GM18870 (cell line): Measurements from ENCODE around the gene HNRNPM.
"Not testable (repeated sequence)": the region's sequence is repeated elsewhere in the genome, so short reads cannot be mapped to it uniquely, and the experiment has no call there.

ENCODE experiments used
- ATAC-seq: cut with Tn5 transposase; IDR thresholded peaks from one replicate; pipeline ENCODE4 v1.9.1; 2021; ENCODE audit warnings: moderate library complexity; ENCODE audit not compliant: unreplicated experiment

Gene HNRNPM

GRCh38 chr19:8425331-8425730 lies 19.4 kb upstream of the HNRNPM start:
- not testable (repeated sequence) for ATAC-seq

GRCh38 chr19:8426283-8426682 lies 18.5 kb upstream of the HNRNPM start:
- ATAC-seq = no peak

GRCh38 chr19:8429044-8429443 lies 15.7 kb upstream of the HNRNPM start:
- ATAC-seq = no peak

GRCh38 chr19:8429826-8430225 lies 14.9 kb upstream of the HNRNPM start:
- ATAC-seq = no peak

- no peak for ATAC-seq
Measured at GRCh38 chr19:8430650-8431049, 14.1 kb upstream of the HNRNPM start.

GRCh38 chr19:8438236-8438635 lies 6.5 kb upstream of the HNRNPM start:
- ATAC-seq = no peak

- ATAC-seq = no peak
Measured at GRCh38 chr19:8441725-8442544, 2.8 kb upstream of the HNRNPM start.

- ATAC-seq = not testable (repeated sequence)
Measured at GRCh38 chr19:8444140-8444676, 567 bp upstream of the HNRNPM start.

- ATAC-seq = no peak
Measured at GRCh38 chr19:8445488-8446001, 770 bp downstream of the HNRNPM start.

- ATAC-seq = no peak
Measured at GRCh38 chr19:8446061-8446709, 1.4 kb downstream of the HNRNPM start.

GRCh38 chr19:8449830-8450229 lies 5.1 kb downstream of the HNRNPM start:
- ATAC-seq = no peak

GRCh38 chr19:8451377-8451776 lies 6.6 kb downstream of the HNRNPM start:
- ATAC-seq = no peak

GRCh38 chr19:8451885-8452284 lies 7.1 kb downstream of the HNRNPM start:
- no peak for ATAC-seq

- no peak for ATAC-seq
Measured at GRCh38 chr19:8452446-8453123, 7.8 kb downstream of the HNRNPM start.

- no peak for ATAC-seq
Measured at GRCh38 chr19:8453616-8454015, 8.8 kb downstream of the HNRNPM start.

- no peak for ATAC-seq
Measured at GRCh38 chr19:8454218-8454617, 9.4 kb downstream of the HNRNPM start.

GRCh38 chr19:8455018-8455417 lies 10.2 kb downstream of the HNRNPM start:
- no peak for ATAC-seq

GRCh38 chr19:8456064-8456463 lies 11.3 kb downstream of the HNRNPM start:
- ATAC-seq = no peak

- no peak for ATAC-seq
Measured at GRCh38 chr19:8457209-8457608, 12.4 kb downstream of the HNRNPM start.

- ATAC-seq = no peak
Measured at GRCh38 chr19:8457827-8458226, 13.1 kb downstream of the HNRNPM start.

GRCh38 chr19:8458380-8458779 lies 13.6 kb downstream of the HNRNPM start:
- ATAC-seq = no peak
